GM23338 (cell line): ENCODE results near the gene CREB3L2. TPM values are rescaled to one million over a fixed set of nuclear protein-coding genes. Genes with fewer than 3 reads are reported as not detected.

Experiments
- ATAC-seq: fragments of 200-7000 bp; cut with Tn5 transposase; 3 replicates; pipeline ENCODE4 v1.9.1; 2020
- DNase-seq: peaks from one replicate; pipeline ENCODE4 v3.0.0-alpha.2; 2015; ENCODE audit warnings: low spot score
- H2AFZ ChIP-seq: fragments of 200-600 bp; sonication (generic); 2 replicates; pipeline ENCODE4 v1.8.0; 2016; ENCODE audit warnings: antibody characterized with exemption, mild to moderate bottlenecking, moderate library complexity
- H3F3A ChIP-seq: fragments of 200-600 bp; sonication (generic); replicated peaks from 2 replicates; pipeline ENCODE4 v1.8.0; 2017; ENCODE audit warnings: antibody characterized with exemption, mixed run types, low read depth
- H3K27ac ChIP-seq: fragments of 200-600 bp; sonication (generic); 2 replicates; pipeline ENCODE4 v1.6.1; 2016; ENCODE audit warnings: low read depth
- H3K27me3 ChIP-seq: fragments of 200-600 bp; sonication (generic); 2 replicates; pipeline ENCODE4 v1.8.0; 2016; ENCODE audit warnings: mild to moderate bottlenecking, mixed run types, moderate library complexity; ENCODE audit not compliant: insufficient read depth
- H3K36me3 ChIP-seq: fragments of 200-600 bp; sonication (generic); 2 replicates; pipeline ENCODE4 v1.8.0; 2016; ENCODE audit warnings: mild to moderate bottlenecking; ENCODE audit not compliant: insufficient read depth
- H3K4me1 ChIP-seq: fragments of 200-600 bp; sonication (generic); 2 replicates; pipeline ENCODE4 v1.8.0; 2016; ENCODE audit warnings: mild to moderate bottlenecking, moderate library complexity; ENCODE audit not compliant: insufficient read depth
- H3K4me2 ChIP-seq: fragments of 200-600 bp; sonication (generic); 2 replicates; pipeline ENCODE4 v1.7.1; 2017; ENCODE audit warnings: mixed run types
- H3K4me3 ChIP-seq: fragments of 200-600 bp; sonication (generic); 2 replicates; pipeline ENCODE4 v1.6.1; 2016; ENCODE audit warnings: mixed run types
- H3K79me2 ChIP-seq: fragments of 200-600 bp; sonication (generic); replicated peaks from 2 replicates; pipeline ENCODE4 v1.8.0; 2017; ENCODE audit warnings: mild to moderate bottlenecking; ENCODE audit not compliant: insufficient read depth
- H3K9me2 ChIP-seq: fragments of 200-600 bp; sonication (generic); 2 replicates; pipeline ENCODE4 v1.8.0; 2017; ENCODE audit not compliant: insufficient read depth
- H4K20me1 ChIP-seq: fragments of 200-600 bp; sonication (generic); replicated peaks from 2 replicates; pipeline ENCODE4 v1.8.0; 2017; ENCODE audit warnings: mild to moderate bottlenecking; ENCODE audit not compliant: insufficient read depth
- H3K27ac Mint-ChIP-seq: 2 replicates; pipeline ENCODE4 v1.8.0; 2020; ENCODE audit warnings: inconsistent platforms, mild to moderate bottlenecking, moderate library complexity, mixed read lengths
- H3K27me3 Mint-ChIP-seq: 3 replicates; pipeline ENCODE4 v1.8.0; 2022; ENCODE audit warnings: low read depth, mild to moderate bottlenecking, moderate library complexity, mixed read lengths, inconsistent platforms; ENCODE audit not compliant: insufficient read depth, poor library complexity
- H3K36me3 Mint-ChIP-seq: 3 replicates; pipeline ENCODE4 v1.8.0; 2021; ENCODE audit warnings: low read depth, mild to moderate bottlenecking, inconsistent platforms, moderate library complexity, mixed read lengths
- H3K4me1 Mint-ChIP-seq: 3 replicates; pipeline ENCODE4 v1.8.0; 2020; ENCODE audit warnings: mild to moderate bottlenecking, inconsistent platforms, mixed read lengths
- H3K4me3 Mint-ChIP-seq: 3 replicates; pipeline ENCODE4 v1.8.0; 2021; ENCODE audit warnings: moderate library complexity, mild to moderate bottlenecking, inconsistent platforms, mixed read lengths
- H3K9me3 Mint-ChIP-seq: 3 replicates; pipeline ENCODE4 v1.8.0; 2020; ENCODE audit warnings: moderate library complexity, mild to moderate bottlenecking, inconsistent platforms, mixed read lengths
- CREB1 ChIP-seq: fragments of 250-450 bp; sonication (Bioruptor Pico); IDR thresholded peaks from 2 replicates; pipeline ENCODE4 v1.5.0; 2020; ENCODE audit warnings: low read depth, mild to moderate bottlenecking, moderate library complexity
- EZH2 ChIP-seq: fragments of 200-600 bp; sonication (generic); IDR thresholded peaks from one replicate; pipeline ENCODE4 v1.8.0; 2017; ENCODE audit warnings: antibody characterized with exemption, mild to moderate bottlenecking, low read depth; ENCODE audit not compliant: unreplicated experiment
- EZH2phosphoT487 ChIP-seq: fragments of 200-600 bp; sonication (generic); IDR thresholded peaks from one replicate; pipeline ENCODE4 v1.8.1; 2018; ENCODE audit warnings: antibody characterized with exemption; ENCODE audit not compliant: unreplicated experiment
- JUNB ChIP-seq: IDR thresholded peaks from one replicate; pipeline ENCODE4 v1.6.1; 2016; ENCODE audit warnings: antibody characterized with exemption; ENCODE audit not compliant: unreplicated experiment
- NANOG ChIP-seq: IDR thresholded peaks from 2 replicates; pipeline ENCODE4 v1.6.1; 2016; ENCODE audit warnings: antibody characterized with exemption, borderline replicate concordance
- POLR2AphosphoS5 ChIP-seq: IDR thresholded peaks from 2 replicates; pipeline ENCODE4 v1.6.1; 2016; ENCODE audit warnings: antibody characterized with exemption, low read depth
- STAT1 ChIP-seq: IDR thresholded peaks from one replicate; pipeline ENCODE4 v1.6.1; 2016; ENCODE audit warnings: antibody characterized with exemption; ENCODE audit not compliant: unreplicated experiment
- ZNF114 ChIP-seq: fragments of 250-450 bp; sonication (Bioruptor Pico); IDR thresholded peaks from 2 replicates; pipeline ENCODE4 v1.5.0; 2020; ENCODE audit warnings: mild to moderate bottlenecking, moderate library complexity
- ZNF331 ChIP-seq: fragments of 250-450 bp; sonication (Bioruptor Pico); IDR thresholded peaks from 2 replicates; pipeline ENCODE4 v1.5.0; 2020; ENCODE audit warnings: low read depth, mild to moderate bottlenecking, moderate library complexity
- polyA plus RNA-seq: library from polyadenylated mRNA; unstranded; fragments of >200 nt; fragmentation: Nextera tagmentation; extraction: Ambion mirVana; gene quantifications from 2 replicates; pipeline ENCODE4 v1.2.1, GENCODE V29; 2016
- total RNA-seq: library from RNA; depleted of rRNA; stranded (reverse); fragments of >200 nt; shearing (Covaris generic); gene quantifications from 2 replicates; pipeline ENCODE4 v1.2.3, GENCODE V29; 2014
- TF ChIP-seq, protein P1 (sequence below): fragments of 250-450 bp; sonication (Bioruptor Pico); IDR thresholded peaks from 2 replicates; pipeline ENCODE4 v1.5.0; 2020; ENCODE audit warnings: mild to moderate bottlenecking, moderate library complexity
- TF ChIP-seq, protein P2 (sequence below): IDR thresholded peaks from 2 replicates; pipeline ENCODE4 v1.6.1; 2016; ENCODE audit warnings: antibody characterized with exemption
- TF ChIP-seq, protein P3 (sequence below), 2 experiments: fragments of 200-600 bp in 1 of 2; sonication (generic) in 1 of 2; conservative IDR thresholded peaks; 2 replicates each; pipeline versions ENCODE4 v1.5.1 to v1.6.1; 2016 to 2017; ENCODE audit warnings: antibody characterized with exemption in 2 of 2, low read depth in 2 of 2, mild to moderate bottlenecking in 2 of 2, moderate library complexity in 1 of 2
- TF ChIP-seq, protein P4 (sequence below): IDR thresholded peaks from one replicate; pipeline ENCODE4 v1.6.1; 2018; ENCODE audit warnings: antibody characterized with exemption; ENCODE audit not compliant: unreplicated experiment

CREB3L2 gene
- total and polyA plus RNA-seq, 2 experiments from 2014 or later = 14.5 to 27.1 TPM

DNA sequence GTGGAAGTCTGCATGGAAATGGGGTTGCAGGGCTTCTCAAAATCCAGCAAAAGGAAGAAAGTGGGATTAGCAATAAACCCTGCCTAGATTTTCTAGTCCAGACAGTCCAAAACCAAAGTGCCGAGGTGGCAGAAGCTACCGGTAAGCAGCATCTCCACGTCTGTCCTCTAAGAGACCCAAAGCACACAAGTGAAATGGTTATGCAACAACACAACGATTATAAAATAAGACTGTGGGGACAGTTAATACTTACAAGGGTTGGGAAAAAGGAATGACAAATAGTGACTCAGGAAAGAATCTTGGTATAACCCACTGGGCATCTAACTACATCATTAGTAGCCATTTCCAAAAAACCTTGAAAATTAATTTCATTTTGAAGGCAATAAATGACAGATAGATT lies 24.7 kb downstream of the CREB3L2 start:
- H2AFZ ChIP-seq = no peak overlapping the region
- peaks cover 8% of the 10 kb centered on the region for H3K36me3 Mint-ChIP-seq
- 0 out of 2 replicates have a peak, but pooled peaks cover 3% of the 10 kb centered on the region for H3F3A ChIP-seq
- peak overlapping the region; percentile 21; the same call in 1 of the 2 replicates for H3K27ac ChIP-seq
- peaks cover 17% of the 10 kb centered on the region for H3K4me1 ChIP-seq
- H3K4me3 Mint-ChIP-seq = no peak overlapping the region
- no peak overlapping the region for H3K4me3 ChIP-seq
- H3K79me2 ChIP-seq = peaks cover 97% of the 10 kb centered on the region
- ATAC-seq (no peak), DNase-seq (no peak)
- no peaks in the 10 kb centered on the region for H3K27me3 ChIP-seq
- H3K4me1 Mint-ChIP-seq = peaks cover 22% of the 10 kb centered on the region
- H3K36me3 ChIP-seq = no peaks in the 10 kb centered on the region
- H4K20me1 ChIP-seq = peaks cover 4% of the 10 kb centered on the region; the same call in 1 of the 2 replicates
- H3K4me2 ChIP-seq = no peak overlapping the region
- TF ChIP-seq EZH2phosphoT487 (no peak), ZNF331 (no peak), POLR2AphosphoS5 (no peak), ZNF114 (CRISPR knock-in tag) (no peak), NANOG (no peak), STAT1 (no peak), JUNB (no peak), CREB1 (CRISPR knock-in tag) (no peak), EZH2 (no peak)
- TF ChIP-seq, protein P1, sequence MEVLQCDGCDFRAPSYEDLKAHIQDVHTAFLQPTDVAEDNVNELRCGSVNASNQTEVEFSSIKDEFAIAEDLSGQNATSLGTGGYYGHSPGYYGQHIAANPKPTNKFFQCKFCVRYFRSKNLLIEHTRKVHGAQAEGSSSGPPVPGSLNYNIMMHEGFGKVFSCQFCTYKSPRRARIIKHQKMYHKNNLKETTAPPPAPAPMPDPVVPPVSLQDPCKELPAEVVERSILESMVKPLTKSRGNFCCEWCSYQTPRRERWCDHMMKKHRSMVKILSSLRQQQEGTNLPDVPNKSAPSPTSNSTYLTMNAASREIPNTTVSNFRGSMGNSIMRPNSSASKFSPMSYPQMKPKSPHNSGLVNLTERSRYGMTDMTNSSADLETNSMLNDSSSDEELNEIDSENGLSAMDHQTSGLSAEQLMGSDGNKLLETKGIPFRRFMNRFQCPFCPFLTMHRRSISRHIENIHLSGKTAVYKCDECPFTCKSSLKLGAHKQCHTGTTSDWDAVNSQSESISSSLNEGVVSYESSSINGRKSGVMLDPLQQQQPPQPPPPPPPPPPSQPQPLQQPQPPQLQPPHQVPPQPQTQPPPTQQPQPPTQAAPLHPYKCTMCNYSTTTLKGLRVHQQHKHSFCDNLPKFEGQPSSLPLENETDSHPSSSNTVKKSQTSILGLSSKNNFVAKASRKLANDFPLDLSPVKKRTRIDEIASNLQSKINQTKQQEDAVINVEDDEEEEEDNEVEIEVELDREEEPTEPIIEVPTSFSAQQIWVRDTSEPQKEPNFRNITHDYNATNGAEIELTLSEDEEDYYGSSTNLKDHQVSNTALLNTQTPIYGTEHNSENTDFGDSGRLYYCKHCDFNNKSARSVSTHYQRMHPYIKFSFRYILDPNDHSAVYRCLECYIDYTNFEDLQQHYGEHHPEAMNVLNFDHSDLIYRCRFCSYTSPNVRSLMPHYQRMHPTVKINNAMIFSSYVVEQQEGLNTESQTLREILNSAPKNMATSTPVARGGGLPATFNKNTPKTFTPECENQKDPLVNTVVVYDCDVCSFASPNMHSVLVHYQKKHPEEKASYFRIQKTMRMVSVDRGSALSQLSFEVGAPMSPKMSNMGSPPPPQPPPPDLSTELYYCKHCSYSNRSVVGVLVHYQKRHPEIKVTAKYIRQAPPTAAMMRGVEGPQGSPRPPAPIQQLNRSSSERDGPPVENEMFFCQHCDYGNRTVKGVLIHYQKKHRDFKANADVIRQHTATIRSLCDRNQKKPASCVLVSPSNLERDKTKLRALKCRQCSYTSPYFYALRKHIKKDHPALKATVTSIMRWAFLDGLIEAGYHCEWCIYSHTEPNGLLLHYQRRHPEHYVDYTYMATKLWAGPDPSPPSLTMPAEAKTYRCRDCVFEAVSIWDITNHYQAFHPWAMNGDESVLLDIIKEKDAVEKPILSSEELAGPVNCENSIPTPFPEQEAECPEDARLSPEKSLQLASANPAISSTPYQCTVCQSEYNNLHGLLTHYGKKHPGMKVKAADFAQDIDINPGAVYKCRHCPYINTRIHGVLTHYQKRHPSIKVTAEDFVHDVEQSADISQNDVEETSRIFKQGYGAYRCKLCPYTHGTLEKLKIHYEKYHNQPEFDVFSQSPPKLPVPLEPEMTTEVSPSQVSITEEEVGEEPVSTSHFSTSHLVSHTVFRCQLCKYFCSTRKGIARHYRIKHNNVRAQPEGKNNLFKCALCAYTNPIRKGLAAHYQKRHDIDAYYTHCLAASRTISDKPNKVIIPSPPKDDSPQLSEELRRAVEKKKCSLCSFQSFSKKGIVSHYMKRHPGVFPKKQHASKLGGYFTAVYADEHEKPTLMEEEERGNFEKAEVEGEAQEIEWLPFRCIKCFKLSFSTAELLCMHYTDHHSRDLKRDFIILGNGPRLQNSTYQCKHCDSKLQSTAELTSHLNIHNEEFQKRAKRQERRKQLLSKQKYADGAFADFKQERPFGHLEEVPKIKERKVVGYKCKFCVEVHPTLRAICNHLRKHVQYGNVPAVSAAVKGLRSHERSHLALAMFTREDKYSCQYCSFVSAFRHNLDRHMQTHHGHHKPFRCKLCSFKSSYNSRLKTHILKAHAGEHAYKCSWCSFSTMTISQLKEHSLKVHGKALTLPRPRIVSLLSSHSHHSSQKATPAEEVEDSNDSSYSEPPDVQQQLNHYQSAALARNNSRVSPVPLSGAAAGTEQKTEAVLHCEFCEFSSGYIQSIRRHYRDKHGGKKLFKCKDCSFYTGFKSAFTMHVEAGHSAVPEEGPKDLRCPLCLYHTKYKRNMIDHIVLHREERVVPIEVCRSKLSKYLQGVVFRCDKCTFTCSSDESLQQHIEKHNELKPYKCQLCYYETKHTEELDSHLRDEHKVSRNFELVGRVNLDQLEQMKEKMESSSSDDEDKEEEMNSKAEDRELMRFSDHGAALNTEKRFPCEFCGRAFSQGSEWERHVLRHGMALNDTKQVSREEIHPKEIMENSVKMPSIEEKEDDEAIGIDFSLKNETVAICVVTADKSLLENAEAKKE (CRISPR knock-in tag) = no peak
- TF ChIP-seq, protein P2, sequence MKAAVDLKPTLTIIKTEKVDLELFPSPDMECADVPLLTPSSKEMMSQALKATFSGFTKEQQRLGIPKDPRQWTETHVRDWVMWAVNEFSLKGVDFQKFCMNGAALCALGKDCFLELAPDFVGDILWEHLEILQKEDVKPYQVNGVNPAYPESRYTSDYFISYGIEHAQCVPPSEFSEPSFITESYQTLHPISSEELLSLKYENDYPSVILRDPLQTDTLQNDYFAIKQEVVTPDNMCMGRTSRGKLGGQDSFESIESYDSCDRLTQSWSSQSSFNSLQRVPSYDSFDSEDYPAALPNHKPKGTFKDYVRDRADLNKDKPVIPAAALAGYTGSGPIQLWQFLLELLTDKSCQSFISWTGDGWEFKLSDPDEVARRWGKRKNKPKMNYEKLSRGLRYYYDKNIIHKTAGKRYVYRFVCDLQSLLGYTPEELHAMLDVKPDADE = no peak
- TF ChIP-seq, protein P3, sequence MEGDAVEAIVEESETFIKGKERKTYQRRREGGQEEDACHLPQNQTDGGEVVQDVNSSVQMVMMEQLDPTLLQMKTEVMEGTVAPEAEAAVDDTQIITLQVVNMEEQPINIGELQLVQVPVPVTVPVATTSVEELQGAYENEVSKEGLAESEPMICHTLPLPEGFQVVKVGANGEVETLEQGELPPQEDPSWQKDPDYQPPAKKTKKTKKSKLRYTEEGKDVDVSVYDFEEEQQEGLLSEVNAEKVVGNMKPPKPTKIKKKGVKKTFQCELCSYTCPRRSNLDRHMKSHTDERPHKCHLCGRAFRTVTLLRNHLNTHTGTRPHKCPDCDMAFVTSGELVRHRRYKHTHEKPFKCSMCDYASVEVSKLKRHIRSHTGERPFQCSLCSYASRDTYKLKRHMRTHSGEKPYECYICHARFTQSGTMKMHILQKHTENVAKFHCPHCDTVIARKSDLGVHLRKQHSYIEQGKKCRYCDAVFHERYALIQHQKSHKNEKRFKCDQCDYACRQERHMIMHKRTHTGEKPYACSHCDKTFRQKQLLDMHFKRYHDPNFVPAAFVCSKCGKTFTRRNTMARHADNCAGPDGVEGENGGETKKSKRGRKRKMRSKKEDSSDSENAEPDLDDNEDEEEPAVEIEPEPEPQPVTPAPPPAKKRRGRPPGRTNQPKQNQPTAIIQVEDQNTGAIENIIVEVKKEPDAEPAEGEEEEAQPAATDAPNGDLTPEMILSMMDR (conservative IDR thresholded peaks at IDR 0.05; ENCODE audit: low read depth in 2 of 2) = no peak
- TF ChIP-seq, protein P4, sequence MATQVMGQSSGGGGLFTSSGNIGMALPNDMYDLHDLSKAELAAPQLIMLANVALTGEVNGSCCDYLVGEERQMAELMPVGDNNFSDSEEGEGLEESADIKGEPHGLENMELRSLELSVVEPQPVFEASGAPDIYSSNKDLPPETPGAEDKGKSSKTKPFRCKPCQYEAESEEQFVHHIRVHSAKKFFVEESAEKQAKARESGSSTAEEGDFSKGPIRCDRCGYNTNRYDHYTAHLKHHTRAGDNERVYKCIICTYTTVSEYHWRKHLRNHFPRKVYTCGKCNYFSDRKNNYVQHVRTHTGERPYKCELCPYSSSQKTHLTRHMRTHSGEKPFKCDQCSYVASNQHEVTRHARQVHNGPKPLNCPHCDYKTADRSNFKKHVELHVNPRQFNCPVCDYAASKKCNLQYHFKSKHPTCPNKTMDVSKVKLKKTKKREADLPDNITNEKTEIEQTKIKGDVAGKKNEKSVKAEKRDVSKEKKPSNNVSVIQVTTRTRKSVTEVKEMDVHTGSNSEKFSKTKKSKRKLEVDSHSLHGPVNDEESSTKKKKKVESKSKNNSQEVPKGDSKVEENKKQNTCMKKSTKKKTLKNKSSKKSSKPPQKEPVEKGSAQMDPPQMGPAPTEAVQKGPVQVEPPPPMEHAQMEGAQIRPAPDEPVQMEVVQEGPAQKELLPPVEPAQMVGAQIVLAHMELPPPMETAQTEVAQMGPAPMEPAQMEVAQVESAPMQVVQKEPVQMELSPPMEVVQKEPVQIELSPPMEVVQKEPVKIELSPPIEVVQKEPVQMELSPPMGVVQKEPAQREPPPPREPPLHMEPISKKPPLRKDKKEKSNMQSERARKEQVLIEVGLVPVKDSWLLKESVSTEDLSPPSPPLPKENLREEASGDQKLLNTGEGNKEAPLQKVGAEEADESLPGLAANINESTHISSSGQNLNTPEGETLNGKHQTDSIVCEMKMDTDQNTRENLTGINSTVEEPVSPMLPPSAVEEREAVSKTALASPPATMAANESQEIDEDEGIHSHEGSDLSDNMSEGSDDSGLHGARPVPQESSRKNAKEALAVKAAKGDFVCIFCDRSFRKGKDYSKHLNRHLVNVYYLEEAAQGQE = no peak
- H3K9me3 Mint-ChIP-seq = no peaks in the 10 kb centered on the region
- H3K27ac Mint-ChIP-seq = no peak overlapping the region
- H3K27me3 Mint-ChIP-seq = peaks cover 3% of the 10 kb centered on the region
- H3K9me2 ChIP-seq = no peaks in the 10 kb centered on the region
